IMR-90 (cell line): ENCODE results near the gene HNRNPL. TPM values are rescaled to one million over a fixed set of nuclear protein-coding genes. Genes with fewer than 3 reads are reported as not detected.

Source experiments
- ATAC-seq: fragments of 200-7000 bp; cut with Tn5 transposase; 2 replicates; pipeline ENCODE4 v1.9.1; 2020; ENCODE audit warnings: low read depth, mild to moderate bottlenecking, moderate library complexity
- BruUV-seq: library from RNA; stranded (reverse); fragments of 400-500 nt; replicated peaks from 2 replicates; lab custom pipeline; 2021; lab: Mats Ljungman, UMichigan
- CTCF ChIA-PET: fragments of 300-600 bp; formaldehyde crosslinking; extraction: SDS; loops from one replicate; lab custom pipeline; 2021; ENCODE audit warnings: antibody characterized with exemption; lab: Yijun Ruan, JAX
- POLR2A ChIA-PET: fragments of 300-600 bp; sonication (Branson Sonifier 250); formaldehyde crosslinking; loops from one replicate; lab custom pipeline; 2022; ENCODE audit warnings: antibody characterized with exemption; ENCODE audit not compliant: unreplicated experiment; lab: Charles Lee
- DNase-seq: peaks from one replicate; pipeline ENCODE4 v3.0.0; 2013
- H2AFZ ChIP-seq: replicated peaks from 2 replicates; pipeline ENCODE3; 2013; ENCODE audit warnings: low read length, mild to moderate bottlenecking; ENCODE audit not compliant: poor library complexity
- H2AK5ac ChIP-seq: 2 replicates; pipeline ENCODE4 v1.6.1; 2013; ENCODE audit warnings: low read depth, low read length, inconsistent platforms
- H2AK9ac ChIP-seq: replicated peaks from 2 replicates; pipeline ENCODE3; 2013; ENCODE audit warnings: mild to moderate bottlenecking, low read depth, low read length, moderate library complexity; ENCODE audit not compliant: poor library complexity
- H2BK120ac ChIP-seq: 2 replicates; pipeline ENCODE4 v1.6.1; 2013; ENCODE audit warnings: low read depth, low read length, inconsistent platforms
- H2BK15ac ChIP-seq: 3 replicates; pipeline ENCODE4 v1.6.1; 2013; ENCODE audit warnings: low read depth, low read length, inconsistent platforms
- H2BK20ac ChIP-seq: 2 replicates; pipeline ENCODE4 v1.6.1; 2013; ENCODE audit warnings: low read depth, mild to moderate bottlenecking, inconsistent platforms, low read length, moderate library complexity
- H2BK5ac ChIP-seq: 2 replicates; pipeline ENCODE4 v1.6.1; 2013; ENCODE audit warnings: mild to moderate bottlenecking, low read depth, low read length, inconsistent platforms; ENCODE audit not compliant: poor library complexity, severe bottlenecking
- H3K14ac ChIP-seq: replicated peaks from 2 replicates; pipeline ENCODE4 v1.6.1; 2013; ENCODE audit warnings: low read depth, low read length, inconsistent platforms
- H3K18ac ChIP-seq: 2 replicates; pipeline ENCODE4 v1.6.1; 2013; ENCODE audit warnings: low read depth, low read length, control low read depth
- H3K23ac ChIP-seq: 2 replicates; pipeline ENCODE4 v1.6.1; 2013; ENCODE audit warnings: low read depth, low read length, inconsistent platforms
- H3K27ac ChIP-seq: 2 replicates; pipeline ENCODE4 v1.5.1; 2013; ENCODE audit warnings: mild to moderate bottlenecking, control low read depth, low read length; ENCODE audit not compliant: insufficient read depth
- H3K27me3 ChIP-seq: 2 replicates; pipeline ENCODE4 v1.6.1; 2013; ENCODE audit warnings: low read length; ENCODE audit not compliant: control insufficient read depth, insufficient read depth
- H3K36me3 ChIP-seq: 2 replicates; pipeline ENCODE4 v1.6.1; 2013; ENCODE audit warnings: low read length, mixed read lengths; ENCODE audit not compliant: control insufficient read depth, insufficient read depth
- H3K4ac ChIP-seq: 2 replicates; pipeline ENCODE4 v1.6.1; 2013; ENCODE audit warnings: low read depth, low read length, inconsistent platforms
- H3K4me1 ChIP-seq: 2 replicates; pipeline ENCODE4 v1.6.1; 2013; ENCODE audit warnings: low read length, mixed read lengths; ENCODE audit not compliant: control insufficient read depth, insufficient read depth
- H3K4me2 ChIP-seq: 2 replicates; pipeline ENCODE4 v1.6.1; 2013; ENCODE audit warnings: low read depth, mild to moderate bottlenecking, control low read depth, low read length, moderate library complexity
- H3K4me3 ChIP-seq: 2 replicates; pipeline ENCODE4 v1.5.1; 2013; ENCODE audit warnings: low read depth, mild to moderate bottlenecking, control low read depth, low read length, moderate library complexity; ENCODE audit not compliant: insufficient read depth
- H3K56ac ChIP-seq: 2 replicates; pipeline ENCODE4 v1.6.1; 2013; ENCODE audit warnings: low read length, inconsistent platforms; ENCODE audit not compliant: insufficient read depth; ENCODE audit errors: extremely low read depth
- H3K79me1 ChIP-seq, 2 experiments: 2 replicates each; pipeline ENCODE4 v1.6.1; 2013; ENCODE audit warnings: low read length in 2 of 2, inconsistent platforms in 1 of 2, low read depth in 1 of 2
- H3K9ac ChIP-seq: 2 replicates; pipeline ENCODE4 v1.6.1; 2013; ENCODE audit warnings: low read depth, low read length, control low read depth
- H3K9me1 ChIP-seq: 2 replicates; pipeline ENCODE4 v1.6.1; 2013; ENCODE audit warnings: low read length, inconsistent platforms; ENCODE audit not compliant: insufficient read depth
- H3K9me3 ChIP-seq: 2 replicates; pipeline ENCODE4 v1.6.1; 2013; ENCODE audit warnings: low read length; ENCODE audit not compliant: control insufficient read depth, insufficient read depth
- H4K20me1 ChIP-seq: 2 replicates; pipeline ENCODE4 v1.6.1; 2013; ENCODE audit warnings: low read length, inconsistent platforms; ENCODE audit not compliant: insufficient read depth
- H4K5ac ChIP-seq: 2 replicates; pipeline ENCODE4 v1.6.1; 2013; ENCODE audit warnings: mild to moderate bottlenecking, low read depth, low read length, control low read depth
- H4K8ac ChIP-seq, 2 experiments: 2 replicates each; pipeline ENCODE4 v1.6.1; 2013; ENCODE audit warnings: low read depth in 2 of 2, low read length in 2 of 2, control low read depth in 1 of 2, inconsistent platforms in 1 of 2
- H4K91ac ChIP-seq: 2 replicates; pipeline ENCODE4 v1.6.1; 2013; ENCODE audit warnings: low read depth, low read length, inconsistent platforms; ENCODE audit not compliant: insufficient read depth
- BHLHE40 ChIP-seq: fragments of 150-350 bp; IDR thresholded peaks from 2 replicates; pipeline ENCODE4 v1.6.1; 2016; ENCODE audit warnings: mild to moderate bottlenecking, low read depth, low read length
- CEBPB ChIP-seq: IDR thresholded peaks from 2 replicates; pipeline ENCODE4 v1.6.1; 2012; ENCODE audit warnings: low read depth, low read length, improper control_type of control experiment
- CHD1 ChIP-seq: IDR thresholded peaks from 2 replicates; pipeline ENCODE4 v1.6.1; 2012; ENCODE audit warnings: low read depth, low read length, improper control_type of control experiment
- CTCF ChIP-seq: conservative IDR thresholded peaks from 2 replicates; pipeline ENCODE4 v1.5.1; 2012; ENCODE audit warnings: mild to moderate bottlenecking, low read depth, low read length, improper control_type of control experiment
- ELK1 ChIP-seq: fragments of 150-350 bp; IDR thresholded peaks from 2 replicates; pipeline ENCODE4 v1.6.1; 2016; ENCODE audit warnings: low read depth, mild to moderate bottlenecking, low read length, moderate library complexity, borderline replicate concordance
- FOS ChIP-seq: fragments of 150-350 bp; IDR thresholded peaks from 2 replicates; pipeline ENCODE4 v1.6.1; 2016; ENCODE audit warnings: low read depth, low read length
- MAFK ChIP-seq: IDR thresholded peaks from 2 replicates; pipeline ENCODE4 v1.6.1; 2012; ENCODE audit warnings: low read depth, low read length, improper control_type of control experiment
- MAZ ChIP-seq: IDR thresholded peaks from 2 replicates; pipeline ENCODE4 v1.6.1; 2012; ENCODE audit warnings: low read depth, mild to moderate bottlenecking, low read length, improper control_type of control experiment, moderate library complexity, borderline replicate concordance
- NFE2L2 ChIP-seq: fragments of 150-350 bp; IDR thresholded peaks from 2 replicates; pipeline ENCODE4 v1.6.1; 2016; ENCODE audit warnings: low read depth, mild to moderate bottlenecking, low read length
- POLR2A ChIP-seq: IDR thresholded peaks from 2 replicates; pipeline ENCODE4 v1.6.1; 2012; ENCODE audit warnings: mild to moderate bottlenecking, low read depth, low read length
- RAD21 ChIP-seq: IDR thresholded peaks from 2 replicates; pipeline ENCODE4 v1.6.1; 2012; ENCODE audit warnings: low read length, improper control_type of control experiment
- RCOR1 ChIP-seq: IDR thresholded peaks from 2 replicates; pipeline ENCODE4 v1.6.1; 2012; ENCODE audit warnings: mild to moderate bottlenecking, low read length, improper control_type of control experiment; ENCODE audit not compliant: insufficient replicate concordance
- RFX5 ChIP-seq: IDR thresholded peaks from 2 replicates; pipeline ENCODE4 v1.8.0; 2012; ENCODE audit warnings: low read depth, mild to moderate bottlenecking, low read length, moderate library complexity
- USF2 ChIP-seq: fragments of 150-350 bp; IDR thresholded peaks from 2 replicates; pipeline ENCODE4 v1.6.1; 2017; ENCODE audit warnings: mild to moderate bottlenecking, antibody characterized with exemption, low read length, low read depth
- WGBS, 2 experiments: methylation state at CpG; one replicate each; pipeline versions ENCODE4 v1.1.5 to v1.1.7; 2013; ENCODE audit warnings: missing lambda C conversion rate in 2 of 2; ENCODE audit not compliant: insufficient read length in 1 of 2; ENCODE audit errors: extremely low coverage in 2 of 2; 5-methylcytosine and 5-hydroxymethylcytosine counted together
- dilution Hi-C: fragments of 300-500 bp; cut with HindIII; formaldehyde crosslinking; loops from one replicate; pipeline ENCODE4 v1.14.3; 2018; ENCODE audit warnings: low sequenced_read_pairs; ENCODE audit not compliant: unreplicated experiment
- in situ Hi-C: fragments of 300-500 bp; cut with MboI; formaldehyde crosslinking; loops from 3 replicates; pipeline ENCODE4 v1.14.3; 2019; ENCODE audit warnings: low sequenced_read_pairs, inconsistent platforms, mixed read lengths
- intact Hi-C: fragments of 100-400 bp; cut with micrococcal nuclease; formaldehyde crosslinking; loops from 2 replicates; pipeline ENCODE4 v1.10.0; 2022
- polyA plus RNA-seq, 3 experiments: library from polyadenylated mRNA; depleted of rRNA; stranded (reverse); fragments of >200 nt; gene quantifications; 2 replicates each; pipeline ENCODE4 v1.2.3, GENCODE V29; 2012; ENCODE audit warnings: low replicate concordance in 1 of 3
- total RNA-seq: library from RNA; depleted of rRNA; stranded (reverse); fragments of >200 nt; gene quantifications from 2 replicates; pipeline ENCODE4 v1.2.3, GENCODE V29; 2012

Gene HNRNPL
- total and polyA plus RNA-seq, 2 of the 4 experiments (the other 2 are of a cell fraction) = 277 to 429 TPM

- Histone ChIP-seq H2AK9ac (no peak overlapping the region), H2AFZ (no peak overlapping the region), H4K5ac (no peak overlapping the region), H3K27ac (no peak overlapping the region), H4K91ac (no peak overlapping the region), H2AK5ac (no peak overlapping the region), H3K4me2 (no peak overlapping the region), H2BK15ac (no peak overlapping the region), H3K56ac (no peak overlapping the region), H3K23ac (no peak overlapping the region), H3K9ac (no peak overlapping the region), H2BK120ac (no peak overlapping the region), H3K4me3 (no peak overlapping the region), H3K14ac (no peak overlapping the region), H3K4me1 (peaks cover 4% of the 10 kb centered on the region), H3K9me1 (peaks cover 15% of the 10 kb centered on the region), H2BK20ac (no peak overlapping the region), H3K27me3 (no peaks in the 10 kb centered on the region), H2BK5ac (no peak overlapping the region), H3K79me1 (peaks cover 44 to 88% of the 10 kb centered on the region in 2 experiments), H3K9me3 (no peaks in the 10 kb centered on the region), H3K4ac (no peak overlapping the region), H4K20me1 (peaks cover 88% of the 10 kb centered on the region), H3K36me3 (peaks cover 77% of the 10 kb centered on the region), H4K8ac (no peak overlapping the region), H3K18ac (no peak overlapping the region)
- ChIA-PET POLR2A (interaction anchor here (0.5 kb wide), 1 partner anchor 41 kb away, joined by 3 read pairs; no protein-coding TSS in a partner anchor), CTCF (interaction anchor here (0.6 kb wide), 1 partner anchor 233 kb away, joined by 6 read pairs; no protein-coding TSS in a partner anchor)
- TF ChIP-seq MAFK (no peak), ELK1 (no peak), RFX5 (no peak), CTCF (no peak), CHD1 (no peak), FOS (no peak), USF2 (no peak), BHLHE40 (no peak), NFE2L2 (no peak), MAZ (no peak), RAD21 (no peak), POLR2A (no peak), RCOR1 (no peak), CEBPB (no peak)
- ATAC-seq (no peak), DNase-seq (no peak)
- dilution Hi-C loops = no loop called here
- BruUV-seq = no TSS peak
- 92% methylated on average over 10 of the region's 11 CpGs; no CpG with 5 or more reads in 1 of the 2 experiments for WGBS, 2 experiments
- intact Hi-C loops = no loop called here
- in situ Hi-C loops = no loop called here
These were observed 5.6 kb downstream of the HNRNPL start for GRCh38 chr19:38844093-38844686.
